SW480 (cell line): ENCODE measurements around the gene TET2.
"Not testable (repeated sequence)": the region's sequence is repeated elsewhere in the genome, so short reads cannot be mapped to it uniquely, and the experiment has no call there.

Experiments
- DNase-seq: peaks from one replicate; pipeline ENCODE4 v3.0.0-alpha.2; 2016; ENCODE audit warnings: low spot score

The TET2 gene

DNA sequence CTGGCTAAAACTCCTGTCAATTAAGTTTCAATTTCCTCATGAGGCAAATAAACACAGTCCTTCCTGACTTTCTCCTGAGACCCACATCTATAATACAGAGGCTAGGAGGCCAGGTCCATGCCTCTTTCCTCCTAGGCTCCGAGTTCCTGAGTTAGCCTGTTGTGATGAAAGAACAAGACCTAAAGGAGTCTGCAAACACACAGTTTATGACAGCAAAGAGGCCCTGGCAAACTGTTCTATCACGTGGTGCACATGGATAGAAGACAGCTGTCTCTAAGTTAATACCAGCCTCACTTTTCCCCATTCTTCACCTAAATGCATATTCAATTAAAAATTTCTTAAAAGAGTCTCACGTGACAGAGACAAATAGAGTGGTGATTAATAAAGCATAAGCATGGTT, 145.2 kb downstream of the TET2 start:
- DNase-seq, result no peak

DNA sequence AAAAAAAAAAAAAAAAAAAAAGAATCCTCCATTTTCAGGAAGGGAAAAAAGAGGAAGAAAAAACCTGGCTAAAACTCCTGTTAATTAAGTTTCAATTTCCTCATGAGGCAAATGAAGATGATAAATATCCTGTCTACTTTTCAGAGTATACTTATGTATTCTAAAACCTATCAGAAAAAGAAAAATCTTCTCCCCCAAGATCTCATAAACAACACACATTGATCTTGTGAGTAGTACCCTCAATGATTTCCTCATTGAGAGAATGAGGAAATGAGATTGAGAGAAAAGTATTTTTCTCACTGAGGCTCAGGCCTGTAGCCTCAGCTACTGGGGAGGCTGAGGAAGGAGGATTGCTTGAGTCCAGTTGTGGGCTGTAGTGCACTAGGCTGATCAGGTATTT, 146.7 kb downstream of the TET2 start:
- DNase-seq, result no peak

DNA sequence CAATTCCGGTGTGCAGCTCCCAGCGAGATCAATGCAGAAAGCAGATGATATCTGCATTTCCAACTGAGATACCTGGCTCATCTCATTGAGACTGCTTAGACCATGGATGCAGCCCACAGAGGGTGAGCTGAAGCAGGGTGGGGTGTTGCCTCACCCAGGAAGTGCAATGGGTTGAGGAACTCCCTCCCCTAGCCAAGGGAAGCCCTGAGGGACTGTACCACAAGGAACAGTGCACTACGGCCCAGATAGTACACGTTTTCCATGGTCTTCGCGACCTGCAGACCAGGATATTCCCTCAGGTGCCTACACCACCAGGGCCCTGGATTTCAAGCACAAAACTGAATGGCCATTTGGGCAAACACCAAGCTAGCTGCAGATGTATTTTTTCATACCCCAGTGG, 150.0 kb downstream of the TET2 start:
- DNase-seq, result no peak

DNA sequence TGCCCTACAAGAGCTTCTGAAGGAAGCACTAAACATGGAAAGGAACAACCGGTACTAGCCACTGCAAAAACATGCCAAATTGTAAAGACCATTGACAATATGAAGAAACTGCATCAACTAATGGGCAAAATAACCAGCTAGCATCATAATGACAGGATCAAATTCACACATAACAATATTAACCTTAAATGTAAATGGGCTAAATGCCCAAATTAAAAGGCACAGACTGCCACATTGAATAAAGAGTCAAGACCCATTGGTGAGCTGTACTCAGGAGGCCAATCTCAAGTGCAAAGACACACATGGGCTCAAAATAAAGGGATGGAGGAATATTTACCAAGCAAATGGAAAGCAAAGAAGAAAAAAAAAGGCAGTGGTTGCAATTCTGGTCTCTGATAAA, 152.4 kb downstream of the TET2 start:
- not testable (repeated sequence) for DNase-seq

DNA sequence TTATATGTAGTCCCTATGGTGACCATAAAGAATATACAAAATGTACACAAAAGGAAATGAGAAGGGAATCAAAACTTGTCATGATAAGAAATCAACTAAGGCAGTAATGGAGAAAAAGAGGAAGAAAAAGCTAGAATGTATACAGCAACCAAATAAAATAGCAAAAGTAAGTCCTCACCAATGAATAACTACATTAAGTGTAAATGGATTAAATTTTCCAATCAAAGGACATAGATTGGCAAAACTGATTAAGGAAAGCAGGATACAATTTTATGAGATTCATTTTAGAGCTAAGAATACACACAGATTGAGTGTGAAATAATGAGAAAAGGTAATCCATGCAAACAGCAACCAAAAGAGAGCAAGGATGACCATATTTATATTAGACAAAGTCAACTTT, 157.4 kb downstream of the TET2 start:
- DNase-seq, result no peak

DNA sequence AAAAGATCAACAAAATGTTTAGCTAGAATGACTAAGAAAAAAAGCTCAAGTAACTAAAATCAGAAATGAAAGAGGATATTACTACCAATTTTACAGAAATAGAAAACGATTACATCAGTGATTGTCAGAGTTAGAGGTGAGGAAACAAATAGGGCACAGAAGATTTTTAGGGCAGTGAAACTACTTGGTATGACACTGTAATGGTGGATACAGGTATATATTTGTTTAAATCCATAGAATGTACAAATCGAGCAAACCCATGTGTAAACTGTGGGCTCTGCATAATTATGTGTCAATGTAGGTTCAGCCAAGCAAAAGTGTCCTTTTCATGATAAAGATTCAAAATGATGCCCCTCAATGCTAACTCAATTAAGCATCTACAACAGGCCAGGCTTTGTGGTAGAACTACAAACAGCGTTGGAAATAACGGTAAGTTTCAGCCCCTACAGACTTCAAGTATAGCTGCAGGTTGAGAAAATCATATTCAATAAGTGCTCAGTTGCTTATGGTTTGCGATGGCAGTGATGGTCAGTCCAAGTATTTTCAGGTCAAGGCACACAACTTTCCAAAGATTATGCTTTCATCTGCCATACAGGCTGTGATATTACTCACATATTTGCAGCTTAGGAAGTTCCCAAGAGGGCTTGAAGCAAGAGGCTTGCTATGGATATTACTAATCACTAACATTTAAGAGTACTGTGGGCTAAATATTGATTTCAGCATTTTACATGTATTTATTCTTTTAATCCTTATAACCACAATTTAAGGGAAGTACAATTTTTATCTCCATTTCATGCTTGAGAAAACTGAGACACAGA, 158.6 kb downstream of the TET2 start:
- no peak for DNase-seq

DNA sequence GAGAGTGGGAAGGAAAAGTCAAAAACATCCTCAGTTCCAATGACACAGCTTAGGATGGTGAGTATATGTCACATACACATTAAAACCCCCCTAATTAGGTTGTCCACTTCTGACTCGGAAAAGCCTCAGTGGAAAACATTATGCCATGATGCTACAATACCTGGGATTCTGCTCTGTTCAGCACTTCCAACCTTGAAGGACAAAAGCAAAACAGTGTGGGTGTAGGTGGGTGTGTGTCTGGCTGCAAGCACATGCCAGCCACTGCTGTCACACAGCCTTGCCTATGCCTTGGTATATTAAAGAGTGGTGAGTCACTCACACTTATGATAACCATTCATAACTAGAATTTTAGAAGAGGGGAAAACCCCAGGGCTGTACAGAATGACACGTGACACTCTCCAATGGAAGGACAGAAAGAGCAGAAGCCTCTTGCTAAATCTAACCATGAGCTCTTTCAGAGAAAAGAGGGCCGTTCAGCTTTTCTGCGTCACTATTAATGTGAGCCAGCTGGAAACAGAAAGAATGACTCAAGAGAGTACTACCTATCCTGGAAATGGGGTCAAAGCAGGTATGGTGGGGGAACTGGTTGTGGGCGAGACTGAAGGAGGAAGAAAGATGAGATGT, 159.6 kb downstream of the TET2 start:
- peak; percentile 7 for DNase-seq

DNA sequence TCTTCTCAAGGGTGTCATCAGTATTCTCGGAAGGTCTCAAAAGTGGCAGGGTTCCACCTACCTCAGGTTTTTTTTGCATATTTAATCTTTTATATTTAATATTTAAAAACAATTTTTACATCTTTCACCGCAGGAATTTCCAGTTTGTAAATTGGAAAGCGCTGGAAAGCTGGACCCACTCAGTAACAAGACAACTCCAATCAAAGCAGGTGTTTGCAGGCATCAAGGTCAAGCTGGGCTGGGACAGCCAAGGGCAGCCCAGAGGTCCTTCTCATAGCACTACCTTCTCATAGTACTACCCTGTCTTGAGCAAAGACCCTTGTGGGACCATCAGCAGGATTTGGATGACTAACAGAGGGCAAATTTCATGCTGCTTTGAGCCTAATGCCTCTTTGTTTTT, 160.1 kb downstream of the TET2 start:
- no peak for DNase-seq

DNA sequence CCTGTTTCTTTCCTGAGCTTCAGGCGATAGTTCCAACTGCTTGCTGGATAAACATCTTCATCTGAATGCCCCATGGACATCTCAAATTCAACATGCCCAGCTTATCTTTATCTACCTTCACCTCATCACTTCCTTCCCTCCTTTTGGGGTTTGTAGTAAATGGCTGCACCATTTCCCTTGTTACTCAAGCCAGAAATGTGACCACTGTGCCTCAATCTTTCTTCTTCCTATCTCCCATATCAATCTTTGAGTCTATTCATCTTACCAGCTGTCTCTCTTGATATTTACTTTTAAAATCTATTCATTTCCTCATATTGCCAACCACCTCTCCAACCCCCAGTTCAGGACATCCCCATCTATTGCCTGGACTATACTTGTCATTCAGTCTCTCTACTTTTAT, 171.8 kb downstream of the TET2 start:
- no peak for DNase-seq

DNA sequence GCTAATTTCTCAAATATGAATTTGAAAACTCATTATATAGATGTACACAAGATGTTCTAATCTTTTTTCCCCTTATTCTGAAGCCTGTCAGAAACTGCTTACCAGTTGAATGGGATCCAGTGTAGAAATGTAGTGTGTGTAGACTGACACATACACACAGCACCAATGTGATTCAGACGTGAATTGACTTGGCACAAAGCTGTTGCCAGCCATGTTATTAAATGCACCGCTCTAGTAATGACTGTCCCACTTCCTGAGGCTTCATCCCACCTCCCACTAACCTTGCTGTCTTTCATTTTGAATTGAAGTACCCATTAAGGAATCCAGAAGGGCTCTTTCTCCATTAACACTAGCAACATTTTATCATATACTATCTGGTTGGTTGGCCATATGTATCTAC, 180.5 kb downstream of the TET2 start:
- DNase-seq, result no peak

DNA sequence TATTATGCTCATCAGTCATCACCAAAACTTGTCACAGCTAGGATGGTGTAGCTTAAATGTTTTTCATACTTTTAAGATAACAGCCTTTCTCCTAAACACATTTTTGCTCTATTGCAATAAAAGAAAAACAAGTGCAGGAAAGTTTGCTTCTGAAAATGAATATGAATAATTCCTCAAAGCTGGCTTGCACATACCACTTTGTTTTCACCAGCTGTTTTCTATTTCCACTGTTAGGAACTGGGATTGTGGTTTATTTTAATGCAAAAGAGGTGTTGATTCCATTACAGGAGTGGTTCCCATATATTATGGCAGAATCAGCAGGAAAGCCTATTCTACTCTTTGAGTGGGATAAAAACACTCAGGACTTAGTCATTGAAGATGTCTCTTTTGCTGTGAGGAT, 181.3 kb downstream of the TET2 start:
- DNase-seq, result no peak

DNA sequence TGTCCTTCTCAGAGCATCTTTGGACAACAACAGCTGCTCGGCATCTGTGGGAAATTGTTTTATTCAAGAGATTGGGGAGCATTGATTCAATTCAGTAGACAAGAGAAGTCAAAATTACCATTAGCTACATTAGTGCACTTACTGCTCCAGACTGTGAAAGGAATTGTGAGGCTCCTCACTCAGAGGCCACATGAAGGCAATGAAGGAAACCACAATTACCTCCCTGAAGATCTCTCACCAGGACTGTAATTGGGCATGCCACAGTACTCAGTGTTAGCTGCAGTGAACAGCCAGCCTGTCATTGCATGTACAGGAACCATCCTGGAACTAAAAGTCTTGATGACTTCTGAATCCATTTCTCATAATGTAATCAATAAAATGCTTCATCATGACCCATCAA, 182.4 kb downstream of the TET2 start:
- no peak for DNase-seq
